HEK293 (cell line): Measurements from ENCODE around the gene ME2.
A peak's percentile ranks its signal among the peaks of the same experiment; 100 is the strongest.

ENCODE experiments used
- CTCF ChIA-PET: fragments of 350-600 bp; formaldehyde crosslinking; extraction: SDS; loops from one replicate; lab custom pipeline; 2021; ENCODE audit warnings: antibody characterized with exemption; lab: Yijun Ruan, JAX
- POLR2A ChIA-PET: fragments of 300-600 bp; formaldehyde crosslinking; extraction: SDS; loops from one replicate; lab custom pipeline; 2020; ENCODE audit warnings: antibody characterized with exemption, inconsistent platforms; lab: Yijun Ruan, JAX
- H3K27ac ChIP-seq: fragments of 200-500 bp; sonication (Bioruptor generic); 2 replicates; pipeline ENCODE4 v1.5.1; 2014; ENCODE audit warnings: low read depth, low read length, control low read depth, inconsistent platforms; ENCODE audit errors: extremely low read depth
- H3K36me3 ChIP-seq, 2 experiments: fragments of 200-500 bp in 1 of 2; sonication (Bioruptor generic) in 1 of 2; 1 replicate in 1 of 2; 2 replicates in 1 of 2; pipeline ENCODE4 v1.5.1; 2014 to 2017; ENCODE audit warnings: inconsistent platforms in 2 of 2, low read length in 2 of 2; ENCODE audit not compliant: control insufficient read depth in 2 of 2, insufficient read depth in 1 of 2
- H3K4me1 ChIP-seq: fragments of 200-500 bp; sonication (Bioruptor generic); 2 replicates; pipeline ENCODE4 v1.5.1; 2014; ENCODE audit warnings: mild to moderate bottlenecking, low read length, inconsistent platforms; ENCODE audit not compliant: control insufficient read depth, insufficient read depth
- H3K4me3 ChIP-seq: 2 replicates; pipeline ENCODE4 v1.5.1; 2011; ENCODE audit warnings: low read depth, mild to moderate bottlenecking, control low read depth, low read length, moderate library complexity
- H3K9me3 ChIP-seq: fragments of 200-500 bp; sonication (Bioruptor generic); 2 replicates; pipeline ENCODE4 v1.5.1; 2014; ENCODE audit warnings: low read depth, low read length, inconsistent platforms; ENCODE audit not compliant: control insufficient read depth, insufficient read depth
- GLIS2 ChIP-seq: fragments of 450-650 bp; formaldehyde crosslinking; IDR thresholded peaks from 2 replicates; pipeline ENCODE4 v1.5.1; 2016; ENCODE audit warnings: missing biosample characterization, missing genetic modification characterization
- KLF1 ChIP-seq: fragments of 450-650 bp; formaldehyde crosslinking; IDR thresholded peaks from 2 replicates; pipeline ENCODE4 v1.5.1; 2016; ENCODE audit warnings: missing biosample characterization, missing genetic modification characterization
- MYNN ChIP-seq: fragments of 450-650 bp; formaldehyde crosslinking; IDR thresholded peaks from 2 replicates; pipeline ENCODE4 v1.5.1; 2016; ENCODE audit warnings: missing biosample characterization, missing genetic modification characterization, borderline replicate concordance
- OVOL3 ChIP-seq: fragments of 450-650 bp; formaldehyde crosslinking; IDR thresholded peaks from 2 replicates; pipeline ENCODE4 v1.5.1; 2016; ENCODE audit warnings: missing biosample characterization, missing genetic modification characterization
- PRDM1 ChIP-seq: fragments of 450-650 bp; formaldehyde crosslinking; IDR thresholded peaks from 2 replicates; pipeline ENCODE4; 2016; ENCODE audit warnings: missing biosample characterization, missing genetic modification characterization
- REPIN1 ChIP-seq: fragments of 450-650 bp; formaldehyde crosslinking; IDR thresholded peaks from 2 replicates; pipeline ENCODE4 v1.5.1; 2017; ENCODE audit warnings: missing biosample characterization, missing genetic modification characterization, low read depth
- SCRT1 ChIP-seq: fragments of 450-650 bp; formaldehyde crosslinking; IDR thresholded peaks from 2 replicates; pipeline ENCODE4 v1.5.1; 2016; ENCODE audit warnings: missing biosample characterization, missing genetic modification characterization, borderline replicate concordance
- YY1 ChIP-seq: fragments of 450-650 bp; formaldehyde crosslinking; IDR thresholded peaks from 2 replicates; pipeline ENCODE4 v1.5.1; 2018; ENCODE audit warnings: missing biosample characterization, missing genetic modification characterization
- ZNF138 ChIP-seq: fragments of 450-650 bp; formaldehyde crosslinking; IDR thresholded peaks from 2 replicates; pipeline ENCODE4 v1.5.1; 2016; ENCODE audit warnings: missing biosample characterization, missing genetic modification characterization, borderline replicate concordance
- ZNF2 ChIP-seq: fragments of 450-650 bp; formaldehyde crosslinking; IDR thresholded peaks from 2 replicates; pipeline ENCODE4 v1.5.1; 2016; ENCODE audit warnings: missing biosample characterization, missing genetic modification characterization
- ZNF248 ChIP-seq: fragments of 450-650 bp; formaldehyde crosslinking; IDR thresholded peaks from 2 replicates; pipeline ENCODE4 v1.5.1; 2017; ENCODE audit warnings: missing biosample characterization, missing genetic modification characterization
- ZNF311 ChIP-seq: fragments of 450-650 bp; formaldehyde crosslinking; IDR thresholded peaks from 2 replicates; pipeline ENCODE4 v1.5.1; 2017; ENCODE audit warnings: missing biosample characterization, missing genetic modification characterization, borderline replicate concordance
- ZNF341 ChIP-seq: fragments of 450-650 bp; formaldehyde crosslinking; IDR thresholded peaks from 2 replicates; pipeline ENCODE4; 2016; ENCODE audit warnings: low read depth, missing biosample characterization, missing genetic modification characterization
- ZNF350 ChIP-seq: fragments of 450-650 bp; formaldehyde crosslinking; IDR thresholded peaks from 2 replicates; pipeline ENCODE4 v1.5.0; 2017; ENCODE audit warnings: missing biosample characterization, mild to moderate bottlenecking, missing genetic modification characterization
- ZNF510 ChIP-seq: fragments of 450-650 bp; formaldehyde crosslinking; IDR thresholded peaks from 2 replicates; pipeline ENCODE4 v1.5.1; 2018; ENCODE audit warnings: mild to moderate bottlenecking, missing genetic modification characterization, missing biosample characterization; ENCODE audit not compliant: insufficient replicate concordance
- ZNF521 ChIP-seq: fragments of 450-650 bp; formaldehyde crosslinking; IDR thresholded peaks from 2 replicates; pipeline ENCODE4 v1.5.1; 2017; ENCODE audit warnings: missing biosample characterization, mild to moderate bottlenecking, missing genetic modification characterization
- ZNF548 ChIP-seq: fragments of 450-650 bp; formaldehyde crosslinking; IDR thresholded peaks from 2 replicates; pipeline ENCODE4 v1.5.1; 2016; ENCODE audit warnings: missing biosample characterization, missing genetic modification characterization
- ZNF555 ChIP-seq: fragments of 450-650 bp; formaldehyde crosslinking; conservative IDR thresholded peaks from 2 replicates; pipeline ENCODE4 v1.5.1; 2017; ENCODE audit warnings: missing biosample characterization, mild to moderate bottlenecking, missing genetic modification characterization, inconsistent platforms
- ZNF560 ChIP-seq: fragments of 450-650 bp; formaldehyde crosslinking; IDR thresholded peaks from 2 replicates; pipeline ENCODE4 v1.5.1; 2017; ENCODE audit warnings: missing biosample characterization, missing genetic modification characterization, borderline replicate concordance
- ZNF600 ChIP-seq: fragments of 450-650 bp; formaldehyde crosslinking; IDR thresholded peaks from 2 replicates; pipeline ENCODE4 v1.5.1; 2016; ENCODE audit warnings: missing biosample characterization, missing genetic modification characterization
- ZNF621 ChIP-seq: fragments of 450-650 bp; formaldehyde crosslinking; IDR thresholded peaks from 2 replicates; pipeline ENCODE4 v1.5.1; 2017; ENCODE audit warnings: missing biosample characterization, missing genetic modification characterization
- ZNF629 ChIP-seq: fragments of 450-650 bp; formaldehyde crosslinking; IDR thresholded peaks from 2 replicates; pipeline ENCODE4 v1.5.1; 2017; ENCODE audit warnings: missing biosample characterization, missing genetic modification characterization
- ZNF660 ChIP-seq: fragments of 450-650 bp; IDR thresholded peaks from 2 replicates; pipeline ENCODE4 v1.5.1; 2018; ENCODE audit warnings: missing biosample characterization, mild to moderate bottlenecking, missing genetic modification characterization
- ZNF768 ChIP-seq: fragments of 450-650 bp; formaldehyde crosslinking; IDR thresholded peaks from 2 replicates; pipeline ENCODE4 v1.5.1; 2018; ENCODE audit warnings: missing biosample characterization, mild to moderate bottlenecking, missing genetic modification characterization
- ZNF785 ChIP-seq: fragments of 450-650 bp; formaldehyde crosslinking; IDR thresholded peaks from 2 replicates; pipeline ENCODE4 v1.5.1; 2016; ENCODE audit warnings: missing biosample characterization, missing genetic modification characterization
- ZNF792 ChIP-seq: fragments of 450-650 bp; formaldehyde crosslinking; IDR thresholded peaks from 2 replicates; pipeline ENCODE4 v1.5.1; 2016; ENCODE audit warnings: missing biosample characterization, missing genetic modification characterization
- TF ChIP-seq, protein P1 (sequence below): sonication (generic); formaldehyde crosslinking; IDR thresholded peaks from 2 replicates; pipeline ENCODE4 v1.8.1; 2022; ENCODE audit warnings: mild to moderate bottlenecking, moderate library complexity, missing genetic modification reagents
- TF ChIP-seq, protein P2 (sequence below): fragments of 450-650 bp; formaldehyde crosslinking; IDR thresholded peaks from 2 replicates; pipeline ENCODE4 v1.5.1; 2016; ENCODE audit warnings: missing biosample characterization, missing genetic modification characterization
- TF ChIP-seq, protein P3 (sequence below): fragments of 450-650 bp; formaldehyde crosslinking; IDR thresholded peaks from 2 replicates; pipeline ENCODE4 v1.5.1; 2017; ENCODE audit warnings: missing biosample characterization, missing genetic modification characterization
- TF ChIP-seq, protein P4 (sequence below): fragments of 450-650 bp; formaldehyde crosslinking; IDR thresholded peaks from 2 replicates; pipeline ENCODE4 v1.5.1; 2016; ENCODE audit warnings: missing biosample characterization, missing genetic modification characterization
- TF ChIP-seq, protein P5 (sequence below): fragments of 450-650 bp; IDR thresholded peaks from 2 replicates; pipeline ENCODE4 v1.5.1; 2018; ENCODE audit warnings: missing biosample characterization, mild to moderate bottlenecking, missing genetic modification characterization

Gene ME2

DNA sequence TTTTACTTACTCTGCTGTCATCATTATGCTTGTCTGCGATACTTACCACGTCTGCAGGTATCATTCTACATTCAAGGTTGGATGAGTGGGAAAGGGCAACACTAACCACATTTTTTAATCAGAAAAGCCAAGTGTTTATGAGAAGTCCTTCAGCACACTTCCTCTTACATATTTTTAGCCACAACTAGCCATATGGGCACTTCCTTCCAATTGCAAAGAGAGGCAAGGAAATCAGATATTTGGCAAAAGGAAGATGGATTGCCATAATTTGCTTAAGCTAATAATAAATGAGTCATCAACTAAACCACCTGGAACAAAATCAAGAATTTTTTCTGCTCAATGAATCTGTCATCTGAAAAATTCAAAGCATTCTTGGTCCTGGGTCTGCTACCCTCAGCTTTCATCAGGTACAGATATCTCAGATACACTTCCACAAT, 42.4 kb upstream of the ME2 start:
- H3K27ac ChIP-seq: no peak overlapping the region
- H3K4me3 ChIP-seq: no peak overlapping the region
- no peaks in the 10 kb centered on the region for H3K9me3 ChIP-seq
- H3K36me3 ChIP-seq: no peaks in the 10 kb centered on the region
- POLR2A ChIA-PET: interaction anchor here (0.7 to 1.6 kb wide), 5 partner anchors 13 to 202 kb away, joined by 3 to 15 read pairs (median 6); partner anchors contain the start of genes ELAC1 and SMAD4
- no peaks in the 10 kb centered on the region for H3K4me1 ChIP-seq
- CTCF ChIA-PET: interaction anchor here (0.6 to 0.8 kb wide), 2 partner anchors 18 to 43 kb away, joined by 3 to 6 read pairs; partner anchors contain the start of gene ME2
- TF ChIP-seq OVOL3 (tag by site-specific recombination) (no peak), PRDM1 (no peak), ZNF510 (no peak), ZNF768 (no peak), ZNF629 (tag by site-specific recombination) (peak; percentile 66; the same call in 1 of the 2 replicates), ZNF785 (tag by site-specific recombination) (no peak), ZNF341 (tag by site-specific recombination) (no peak), REPIN1 (tag by site-specific recombination) (no peak), ZNF350 (tag by site-specific recombination) (no peak; the same call in 1 of the 2 replicates), ZNF548 (no peak), KLF1 (no peak), GLIS2 (tag by site-specific recombination) (no peak), ZNF560 (tag by site-specific recombination) (no peak), ZNF621 (tag by site-specific recombination) (no peak), ZNF138 (tag by site-specific recombination) (no peak), ZNF600 (tag by site-specific recombination) (no peak), YY1 (no peak), ZNF311 (tag by site-specific recombination) (no peak), ZNF2 (tag by site-specific recombination) (no peak), ZNF521 (tag by site-specific recombination) (no peak), MYNN (no peak), SCRT1 (no peak), ZNF660 (tag by site-specific recombination) (no peak), ZNF555 (tag by site-specific recombination) (no peak), ZNF792 (tag by site-specific recombination) (no peak), ZNF248 (no peak)
- TF ChIP-seq, protein P1, sequence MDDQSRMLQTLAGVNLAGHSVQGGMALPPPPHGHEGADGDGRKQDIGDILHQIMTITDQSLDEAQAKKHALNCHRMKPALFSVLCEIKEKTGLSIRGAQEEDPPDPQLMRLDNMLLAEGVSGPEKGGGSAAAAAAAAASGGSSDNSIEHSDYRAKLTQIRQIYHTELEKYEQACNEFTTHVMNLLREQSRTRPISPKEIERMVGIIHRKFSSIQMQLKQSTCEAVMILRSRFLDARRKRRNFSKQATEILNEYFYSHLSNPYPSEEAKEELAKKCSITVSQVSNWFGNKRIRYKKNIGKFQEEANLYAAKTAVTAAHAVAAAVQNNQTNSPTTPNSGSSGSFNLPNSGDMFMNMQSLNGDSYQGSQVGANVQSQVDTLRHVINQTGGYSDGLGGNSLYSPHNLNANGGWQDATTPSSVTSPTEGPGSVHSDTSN (CRISPR knock-in tag): no peak
- TF ChIP-seq, protein P2, sequence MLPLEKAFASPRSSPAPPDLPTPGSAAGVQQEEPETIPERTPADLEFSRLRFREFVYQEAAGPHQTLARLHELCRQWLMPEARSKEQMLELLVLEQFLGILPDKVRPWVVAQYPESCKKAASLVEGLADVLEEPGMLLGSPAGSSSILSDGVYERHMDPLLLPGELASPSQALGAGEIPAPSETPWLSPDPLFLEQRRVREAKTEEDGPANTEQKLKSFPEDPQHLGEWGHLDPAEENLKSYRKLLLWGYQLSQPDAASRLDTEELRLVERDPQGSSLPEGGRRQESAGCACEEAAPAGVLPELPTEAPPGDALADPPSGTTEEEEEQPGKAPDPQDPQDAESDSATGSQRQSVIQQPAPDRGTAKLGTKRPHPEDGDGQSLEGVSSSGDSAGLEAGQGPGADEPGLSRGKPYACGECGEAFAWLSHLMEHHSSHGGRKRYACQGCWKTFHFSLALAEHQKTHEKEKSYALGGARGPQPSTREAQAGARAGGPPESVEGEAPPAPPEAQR (tag by site-specific recombination): no peak
- TF ChIP-seq, protein P3, sequence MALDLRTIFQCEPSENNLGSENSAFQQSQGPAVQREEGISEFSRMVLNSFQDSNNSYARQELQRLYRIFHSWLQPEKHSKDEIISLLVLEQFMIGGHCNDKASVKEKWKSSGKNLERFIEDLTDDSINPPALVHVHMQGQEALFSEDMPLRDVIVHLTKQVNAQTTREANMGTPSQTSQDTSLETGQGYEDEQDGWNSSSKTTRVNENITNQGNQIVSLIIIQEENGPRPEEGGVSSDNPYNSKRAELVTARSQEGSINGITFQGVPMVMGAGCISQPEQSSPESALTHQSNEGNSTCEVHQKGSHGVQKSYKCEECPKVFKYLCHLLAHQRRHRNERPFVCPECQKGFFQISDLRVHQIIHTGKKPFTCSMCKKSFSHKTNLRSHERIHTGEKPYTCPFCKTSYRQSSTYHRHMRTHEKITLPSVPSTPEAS (tag by site-specific recombination): no peak
- TF ChIP-seq, protein P4, sequence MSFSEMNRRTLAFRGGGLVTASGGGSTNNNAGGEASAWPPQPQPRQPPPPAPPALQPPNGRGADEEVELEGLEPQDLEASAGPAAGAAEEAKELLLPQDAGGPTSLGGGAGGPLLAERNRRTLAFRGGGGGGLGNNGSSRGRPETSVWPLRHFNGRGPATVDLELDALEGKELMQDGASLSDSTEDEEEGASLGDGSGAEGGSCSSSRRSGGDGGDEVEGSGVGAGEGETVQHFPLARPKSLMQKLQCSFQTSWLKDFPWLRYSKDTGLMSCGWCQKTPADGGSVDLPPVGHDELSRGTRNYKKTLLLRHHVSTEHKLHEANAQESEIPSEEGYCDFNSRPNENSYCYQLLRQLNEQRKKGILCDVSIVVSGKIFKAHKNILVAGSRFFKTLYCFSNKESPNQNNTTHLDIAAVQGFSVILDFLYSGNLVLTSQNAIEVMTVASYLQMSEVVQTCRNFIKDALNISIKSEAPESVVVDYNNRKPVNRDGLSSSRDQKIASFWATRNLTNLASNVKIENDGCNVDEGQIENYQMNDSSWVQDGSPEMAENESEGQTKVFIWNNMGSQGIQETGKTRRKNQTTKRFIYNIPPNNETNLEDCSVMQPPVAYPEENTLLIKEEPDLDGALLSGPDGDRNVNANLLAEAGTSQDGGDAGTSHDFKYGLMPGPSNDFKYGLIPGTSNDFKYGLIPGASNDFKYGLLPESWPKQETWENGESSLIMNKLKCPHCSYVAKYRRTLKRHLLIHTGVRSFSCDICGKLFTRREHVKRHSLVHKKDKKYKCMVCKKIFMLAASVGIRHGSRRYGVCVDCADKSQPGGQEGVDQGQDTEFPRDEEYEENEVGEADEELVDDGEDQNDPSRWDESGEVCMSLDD (tag by site-specific recombination): no peak
- TF ChIP-seq, protein P5, sequence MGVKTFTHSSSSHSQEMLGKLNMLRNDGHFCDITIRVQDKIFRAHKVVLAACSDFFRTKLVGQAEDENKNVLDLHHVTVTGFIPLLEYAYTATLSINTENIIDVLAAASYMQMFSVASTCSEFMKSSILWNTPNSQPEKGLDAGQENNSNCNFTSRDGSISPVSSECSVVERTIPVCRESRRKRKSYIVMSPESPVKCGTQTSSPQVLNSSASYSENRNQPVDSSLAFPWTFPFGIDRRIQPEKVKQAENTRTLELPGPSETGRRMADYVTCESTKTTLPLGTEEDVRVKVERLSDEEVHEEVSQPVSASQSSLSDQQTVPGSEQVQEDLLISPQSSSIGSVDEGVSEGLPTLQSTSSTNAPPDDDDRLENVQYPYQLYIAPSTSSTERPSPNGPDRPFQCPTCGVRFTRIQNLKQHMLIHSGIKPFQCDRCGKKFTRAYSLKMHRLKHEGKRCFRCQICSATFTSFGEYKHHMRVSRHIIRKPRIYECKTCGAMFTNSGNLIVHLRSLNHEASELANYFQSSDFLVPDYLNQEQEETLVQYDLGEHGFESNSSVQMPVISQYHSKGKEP: 0 out of 2 replicates have a peak, but pooled peaks have one; percentile 22
